Ecto neural progenitor cell (in vitro differentiated cells): ENCODE measurements around the gene USP46.

Source experiments
- DNase-seq: peaks from one replicate; pipeline ENCODE4 v3.0.0-alpha.2; 2018; ENCODE audit warnings: low spot score

The USP46 gene, protein sequence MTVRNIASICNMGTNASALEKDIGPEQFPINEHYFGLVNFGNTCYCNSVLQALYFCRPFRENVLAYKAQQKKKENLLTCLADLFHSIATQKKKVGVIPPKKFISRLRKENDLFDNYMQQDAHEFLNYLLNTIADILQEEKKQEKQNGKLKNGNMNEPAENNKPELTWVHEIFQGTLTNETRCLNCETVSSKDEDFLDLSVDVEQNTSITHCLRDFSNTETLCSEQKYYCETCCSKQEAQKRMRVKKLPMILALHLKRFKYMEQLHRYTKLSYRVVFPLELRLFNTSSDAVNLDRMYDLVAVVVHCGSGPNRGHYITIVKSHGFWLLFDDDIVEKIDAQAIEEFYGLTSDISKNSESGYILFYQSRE

DNA sequence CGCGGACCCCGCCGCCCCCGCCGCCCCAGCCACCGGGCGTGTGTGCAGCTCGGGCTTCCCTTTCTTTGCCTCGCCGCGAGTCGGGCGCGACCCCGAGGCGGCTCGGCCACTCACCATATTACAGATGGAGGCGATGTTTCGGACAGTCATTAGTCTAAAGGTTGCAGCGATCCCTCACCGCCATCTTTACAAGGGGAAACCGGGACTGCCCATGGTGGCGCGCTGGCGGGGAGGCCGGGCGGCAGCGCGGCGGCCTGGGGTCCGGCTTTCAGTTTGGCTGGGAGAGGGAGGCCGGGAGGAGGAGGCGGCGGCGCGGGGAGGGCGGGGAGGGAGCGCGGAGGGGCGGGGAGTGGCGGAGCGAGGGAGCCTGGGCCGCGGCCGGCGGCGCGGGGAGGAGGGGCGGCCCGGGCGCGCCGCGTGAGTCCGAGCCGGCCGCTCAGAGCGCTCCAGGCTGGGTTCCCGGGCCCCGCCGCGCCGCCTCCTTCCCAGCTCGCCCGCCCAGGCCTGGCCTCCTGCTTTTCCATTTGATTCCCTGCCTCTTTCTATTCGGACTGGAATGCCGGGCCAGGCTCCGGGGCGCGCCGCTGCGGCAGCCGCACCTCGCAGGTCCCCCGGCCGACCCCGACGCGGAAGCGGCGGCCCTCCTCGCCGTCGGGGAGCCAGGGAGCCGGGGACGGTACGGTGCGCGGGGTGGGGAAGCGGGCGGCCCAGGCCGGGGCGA, at the start of gene USP46:
Gene USP46 (minus strand): TSS at position 301 of the 721 bp plus-strand sequence. CDS start 151 bp downstream, at position 150.
- DNase-seq = peak; percentile 85

GRCh38 chr4:52704661-52705060, 45.6 kb upstream of the USP46 start:
- DNase-seq = no peak

DNA sequence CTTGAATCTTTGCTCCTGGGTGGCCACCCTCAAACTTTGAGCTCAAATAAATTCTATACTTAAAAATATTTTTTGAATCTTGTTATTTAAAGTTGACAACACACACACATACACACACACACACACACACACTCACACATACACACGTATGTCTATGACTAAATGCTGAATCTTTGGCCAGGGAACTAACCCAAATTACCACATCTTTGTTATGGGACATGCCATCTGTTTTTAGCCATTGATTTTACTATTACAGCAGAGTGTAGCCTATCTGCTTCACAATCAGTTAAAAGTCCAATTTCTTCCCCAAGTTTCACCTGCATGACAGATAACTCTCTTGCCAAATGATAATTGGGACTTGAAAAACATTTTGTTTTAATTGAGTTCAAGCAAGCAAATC, 45.0 kb upstream of the USP46 start:
- no peak for DNase-seq

DNA sequence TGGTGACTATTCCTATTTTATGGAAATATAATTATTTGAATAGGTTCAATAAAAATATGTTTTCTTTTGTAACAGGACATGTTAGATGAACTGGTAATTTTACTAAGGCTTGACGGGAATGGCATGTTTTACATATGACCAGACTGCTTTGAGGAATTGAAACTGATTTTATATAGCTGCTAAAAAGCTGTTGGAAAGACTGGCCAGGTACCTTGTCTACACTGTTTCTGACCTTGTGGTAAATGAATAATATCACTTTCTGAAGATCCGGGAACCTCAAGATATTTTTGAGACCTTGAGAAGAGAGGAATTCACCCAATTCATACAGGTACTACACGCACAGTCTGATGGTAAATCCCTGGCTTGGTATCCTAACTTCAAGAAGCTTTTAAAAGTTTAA, 42.1 kb upstream of the USP46 start:
- no peak for DNase-seq

- DNase-seq = no peak
These were observed 35.8 kb upstream of the USP46 start for GRCh38 chr4:52694936-52695335.

DNA sequence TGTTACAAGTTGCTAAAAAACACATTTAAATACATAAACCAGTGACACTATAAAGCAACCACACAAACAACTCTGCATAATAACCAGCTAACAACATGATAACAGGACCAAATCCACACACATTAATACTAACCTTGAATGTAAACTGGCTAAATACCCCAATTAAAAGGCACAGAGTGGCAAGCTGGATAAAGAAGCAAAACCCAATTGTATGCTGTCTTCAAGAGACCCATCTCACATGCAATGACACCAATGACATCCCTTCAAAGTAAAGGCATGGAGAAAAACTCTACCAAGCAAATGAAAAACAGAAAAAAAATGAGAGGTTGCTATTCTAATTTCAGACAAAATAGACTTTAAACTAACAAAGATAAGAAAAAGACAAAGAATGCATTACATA, 34.4 kb upstream of the USP46 start:
- DNase-seq = no peak

DNA sequence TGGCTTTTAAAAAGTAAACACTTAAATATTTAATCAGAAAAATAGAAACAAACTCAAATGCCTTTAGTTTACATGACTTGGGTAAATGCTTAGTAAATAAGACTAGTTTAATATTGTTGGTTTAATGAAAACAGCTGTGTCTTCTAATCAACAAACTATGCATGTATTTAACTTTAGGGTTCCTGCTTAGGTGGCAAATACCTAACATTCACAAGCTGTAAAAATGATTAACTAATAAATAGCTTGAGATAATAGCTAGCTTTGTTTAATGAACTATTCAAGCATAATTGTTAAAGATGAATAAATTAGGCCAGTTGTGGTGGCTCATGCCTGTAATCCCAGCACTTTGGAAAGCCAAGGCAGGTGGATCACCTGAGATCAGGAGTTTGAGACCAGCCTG, 30.0 kb upstream of the USP46 start:
- no peak for DNase-seq

DNA sequence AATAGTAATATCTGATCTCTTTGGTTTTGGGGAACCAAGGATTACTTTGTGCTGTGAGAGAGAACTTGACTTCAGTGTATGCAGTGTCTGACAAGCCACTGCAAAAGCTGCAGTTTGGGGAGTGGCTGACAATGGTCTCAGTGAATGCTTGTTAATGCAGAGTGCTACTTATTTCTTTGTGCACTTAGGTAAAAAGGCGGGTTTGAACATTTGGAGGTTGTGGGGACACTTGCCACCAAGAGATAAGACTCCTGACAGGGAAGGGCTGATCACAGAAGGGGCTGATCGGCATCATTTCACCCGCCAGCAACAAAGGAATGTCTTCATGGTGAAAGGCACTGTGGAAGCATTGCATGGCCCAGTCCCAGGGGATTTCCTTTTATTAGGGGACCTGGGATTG, 28.6 kb upstream of the USP46 start:
- DNase-seq = no peak

- DNase-seq = no peak
These were observed 26.2 kb upstream of the USP46 start for GRCh38 chr4:52685316-52685715.

DNA sequence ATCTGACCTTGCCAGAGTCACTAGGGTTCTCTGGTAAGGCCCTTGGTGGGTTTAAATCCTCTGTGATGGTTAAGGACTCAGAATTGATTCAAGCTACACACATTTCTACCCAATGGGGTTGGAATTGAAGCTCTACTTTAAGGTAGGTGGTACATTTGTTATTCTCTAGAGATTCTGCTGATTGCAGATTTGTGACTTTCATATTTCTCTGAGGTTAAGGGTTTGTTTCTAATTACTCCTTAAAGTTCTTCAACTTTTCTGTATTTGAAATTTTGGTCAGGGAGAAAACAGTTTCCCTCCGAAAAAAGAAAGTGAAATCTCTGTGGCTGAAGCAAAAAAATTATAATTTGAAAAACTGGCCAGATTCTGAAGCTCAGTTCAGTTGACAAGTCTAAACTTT, 25.8 kb upstream of the USP46 start:
- no peak for DNase-seq

- DNase-seq = no peak
These were observed 21.3 kb upstream of the USP46 start for GRCh38 chr4:52680381-52680780.

- no peak for DNase-seq
These were observed 17.4 kb upstream of the USP46 start for GRCh38 chr4:52676536-52676935.

GRCh38 chr4:52675111-52675510, 16.0 kb upstream of the USP46 start:
- no peak for DNase-seq

GRCh38 chr4:52670739-52671138, 11.6 kb upstream of the USP46 start:
- DNase-seq = no peak

DNA sequence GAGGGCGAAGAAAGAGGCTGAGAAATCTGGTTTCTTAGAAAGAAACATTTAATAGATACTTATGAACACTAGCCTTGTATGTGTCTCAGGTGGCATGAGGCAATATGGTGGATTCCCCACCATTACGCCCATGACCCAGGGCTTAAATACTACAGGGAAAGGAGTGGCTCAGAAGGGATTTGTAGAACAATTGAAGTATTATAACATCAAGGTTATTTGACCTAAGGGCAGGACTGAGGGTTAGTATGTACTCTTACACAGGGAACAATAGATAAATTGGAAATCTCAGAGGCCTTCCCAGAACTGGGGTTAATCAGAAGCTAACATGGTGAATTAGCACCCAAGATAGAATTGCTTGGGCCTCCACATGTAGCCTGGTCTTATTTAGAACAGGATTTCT, 11.0 kb upstream of the USP46 start:
- no peak for DNase-seq

DNA sequence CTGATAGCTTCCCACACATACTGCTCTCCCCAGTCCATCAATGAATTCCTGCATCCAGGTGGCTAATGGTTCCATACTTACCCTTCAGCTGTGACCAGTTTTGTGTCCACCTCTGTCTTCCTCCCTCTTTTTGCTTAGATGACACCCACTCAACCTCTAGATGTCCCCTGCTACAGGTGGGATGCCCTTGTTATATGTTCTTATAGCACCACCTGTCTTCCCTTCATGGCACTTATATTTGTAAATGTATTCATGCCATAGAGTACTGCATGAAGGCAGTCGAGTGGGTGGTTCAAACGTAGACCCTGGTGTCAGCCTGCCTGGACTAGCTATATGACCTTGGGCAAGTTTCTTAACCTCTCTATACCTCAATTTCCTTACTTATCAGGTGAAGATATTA, 6.5 kb upstream of the USP46 start:
- no peak for DNase-seq

- no peak for DNase-seq
These were observed 5.4 kb upstream of the USP46 start for GRCh38 chr4:52664479-52664878.

DNA sequence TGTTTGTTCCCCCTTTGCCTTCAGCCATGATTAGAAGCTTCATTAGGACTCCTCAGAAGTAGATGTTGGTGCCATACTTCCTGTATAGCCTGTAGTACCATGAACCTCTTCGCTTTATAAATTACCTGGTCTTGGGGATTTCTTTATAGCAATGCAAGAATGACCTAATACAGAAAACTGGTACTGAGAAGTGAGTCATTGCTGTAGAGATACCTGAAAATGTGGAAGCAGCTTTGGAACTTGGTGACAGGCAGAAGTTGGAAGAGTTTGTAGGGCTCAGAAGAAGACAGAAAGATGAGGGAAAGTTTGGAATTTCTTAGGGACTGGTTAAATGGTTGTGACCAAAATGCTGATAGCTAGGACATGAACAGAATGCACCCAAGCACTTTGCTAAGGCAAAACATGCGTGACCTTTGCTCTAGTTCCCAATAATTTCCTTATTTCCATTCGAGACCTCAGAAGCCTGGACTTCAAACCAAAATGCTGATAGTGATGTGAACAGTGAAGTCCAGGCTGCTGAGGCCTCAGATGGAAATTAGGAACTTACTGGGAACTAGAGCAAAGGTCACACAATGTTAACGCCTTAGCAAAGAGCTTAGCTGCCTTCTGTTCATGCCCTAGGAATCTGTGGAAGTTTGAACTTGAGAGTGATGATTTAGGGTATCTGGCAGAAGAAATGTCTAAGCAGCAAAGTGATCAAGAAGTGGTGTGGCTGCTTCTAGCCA, 3.0 kb upstream of the USP46 start:
- DNase-seq = no peak

GRCh38 chr4:52660643-52661042, 1.5 kb upstream of the USP46 start:
- no peak for DNase-seq

DNA sequence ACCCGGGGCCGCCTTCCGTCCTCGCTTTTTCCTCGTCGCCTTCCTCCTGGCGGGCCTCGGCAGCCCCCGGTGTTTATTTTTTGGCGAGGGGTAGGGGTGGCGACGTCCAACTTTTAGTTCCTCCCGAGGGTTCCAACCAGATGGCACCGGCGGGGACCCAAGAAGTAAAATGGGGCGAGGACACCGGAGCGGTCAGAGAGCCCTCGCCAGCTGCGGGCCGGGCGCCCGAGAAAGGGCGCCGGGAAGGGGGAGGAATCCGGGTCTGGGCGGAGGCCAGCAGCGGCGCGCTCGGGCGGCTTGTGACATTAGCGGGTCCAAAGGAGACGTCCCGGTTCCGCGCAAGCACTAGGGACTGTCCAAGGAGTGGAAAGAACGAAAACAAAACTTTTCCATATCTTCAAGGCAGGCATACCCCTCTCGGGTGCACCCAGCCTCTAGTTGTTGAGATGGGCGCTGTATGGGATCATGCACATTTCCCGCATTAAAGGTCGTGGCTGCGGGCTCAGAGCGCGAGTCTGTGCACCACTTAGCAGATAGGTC, 691 bp upstream of the USP46 start:
- DNase-seq = peak; percentile 58

DNA sequence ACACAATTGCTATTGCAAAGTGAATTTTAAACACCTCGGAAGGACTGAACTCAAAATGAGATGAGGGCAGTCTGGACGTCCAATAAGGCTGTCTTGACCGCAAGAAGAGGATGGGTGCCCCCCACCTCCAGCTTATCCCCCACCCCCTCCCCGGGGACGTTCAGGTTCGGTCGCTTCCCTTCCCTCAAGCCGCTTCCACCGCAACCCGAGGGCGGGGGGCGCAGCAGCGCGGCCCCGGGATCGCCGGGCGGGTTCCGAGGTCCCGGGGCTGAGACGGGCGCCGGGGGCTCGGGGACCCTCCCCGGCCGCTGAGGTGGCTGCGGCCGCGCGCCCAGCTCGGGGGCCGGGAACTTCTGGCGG, 480 bp downstream of the USP46 start:
- no peak for DNase-seq

GRCh38 chr4:52657618-52658501, 1.2 kb downstream of the USP46 start:
- peak; percentile 60 for DNase-seq
